Esophagus squamous epithelium (tissue), 4 donors: ENCODE data around the gene VIPR2.
"Not testable (repeated sequence)": the region's sequence is repeated elsewhere in the genome, so short reads cannot be mapped to it uniquely, and the experiment has no call there.

Source experiments
- CTCF ChIP-seq, 6 experiments: fragments of 450-650 bp in 4 of 6; fragments of 200-600 bp in 2 of 6; sonication (generic) in 2 of 6; IDR thresholded peaks; one replicate each; pipeline ENCODE4 v1.5.1; 2016 to 2019; ENCODE audit warnings: antibody characterized with exemption in 6 of 6, mild to moderate bottlenecking in 4 of 6, moderate library complexity in 4 of 6
- POLR2A ChIP-seq, 4 donors: fragments of 450-650 bp; IDR thresholded peaks; one replicate each; pipeline ENCODE4 v1.6.1; 2017; ENCODE audit warnings: antibody characterized with exemption in 4 of 4, mild to moderate bottlenecking in 4 of 4, moderate library complexity in 3 of 4

GRCh38 chr7:159006022-159006609, 138.6 kb downstream of the VIPR2 start:
- not testable (repeated sequence) for TF ChIP-seq CTCF, POLR2A (IDR thresholded peaks at IDR 0.05)
